LNCAP (cell line): ENCODE data around the gene FTO.

Experiments
- TF ChIP-seq, protein P1 (sequence below): fragments of 450-650 bp; IDR thresholded peaks from 2 replicates; pipeline ENCODE4 v1.5.1; 2017; ENCODE audit warnings: mild to moderate bottlenecking

The FTO gene

DNA sequence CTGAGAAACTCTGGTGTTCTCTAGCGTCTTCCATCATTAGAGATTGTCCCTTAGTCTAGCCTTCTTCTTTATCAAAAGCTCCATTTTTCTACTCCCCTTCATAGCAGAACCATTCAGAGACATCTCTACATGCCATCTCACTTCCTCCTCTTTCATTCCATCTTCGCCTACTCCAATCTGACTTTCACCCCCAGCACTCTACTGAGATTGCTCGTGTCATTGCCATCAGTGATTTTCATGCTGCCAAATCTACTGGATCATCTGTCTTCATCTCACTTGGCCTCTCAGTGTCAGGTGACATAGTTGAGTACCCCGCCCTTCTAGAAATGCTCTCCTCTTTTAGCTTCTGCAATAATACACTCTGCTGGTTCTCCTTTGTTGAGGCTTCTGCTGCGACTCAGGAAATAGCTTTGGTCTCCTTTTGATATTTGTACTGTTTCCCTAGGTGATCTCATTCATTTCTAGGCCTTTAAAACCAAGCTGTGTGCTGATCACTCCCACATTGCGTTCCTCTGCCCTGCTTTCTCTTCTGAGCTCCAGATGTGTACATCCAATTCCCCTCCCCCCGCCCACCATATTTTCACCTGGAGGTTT is 119.1 kb downstream of the FTO start:
- TF ChIP-seq, protein P1, sequence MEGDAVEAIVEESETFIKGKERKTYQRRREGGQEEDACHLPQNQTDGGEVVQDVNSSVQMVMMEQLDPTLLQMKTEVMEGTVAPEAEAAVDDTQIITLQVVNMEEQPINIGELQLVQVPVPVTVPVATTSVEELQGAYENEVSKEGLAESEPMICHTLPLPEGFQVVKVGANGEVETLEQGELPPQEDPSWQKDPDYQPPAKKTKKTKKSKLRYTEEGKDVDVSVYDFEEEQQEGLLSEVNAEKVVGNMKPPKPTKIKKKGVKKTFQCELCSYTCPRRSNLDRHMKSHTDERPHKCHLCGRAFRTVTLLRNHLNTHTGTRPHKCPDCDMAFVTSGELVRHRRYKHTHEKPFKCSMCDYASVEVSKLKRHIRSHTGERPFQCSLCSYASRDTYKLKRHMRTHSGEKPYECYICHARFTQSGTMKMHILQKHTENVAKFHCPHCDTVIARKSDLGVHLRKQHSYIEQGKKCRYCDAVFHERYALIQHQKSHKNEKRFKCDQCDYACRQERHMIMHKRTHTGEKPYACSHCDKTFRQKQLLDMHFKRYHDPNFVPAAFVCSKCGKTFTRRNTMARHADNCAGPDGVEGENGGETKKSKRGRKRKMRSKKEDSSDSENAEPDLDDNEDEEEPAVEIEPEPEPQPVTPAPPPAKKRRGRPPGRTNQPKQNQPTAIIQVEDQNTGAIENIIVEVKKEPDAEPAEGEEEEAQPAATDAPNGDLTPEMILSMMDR: no peak

DNA sequence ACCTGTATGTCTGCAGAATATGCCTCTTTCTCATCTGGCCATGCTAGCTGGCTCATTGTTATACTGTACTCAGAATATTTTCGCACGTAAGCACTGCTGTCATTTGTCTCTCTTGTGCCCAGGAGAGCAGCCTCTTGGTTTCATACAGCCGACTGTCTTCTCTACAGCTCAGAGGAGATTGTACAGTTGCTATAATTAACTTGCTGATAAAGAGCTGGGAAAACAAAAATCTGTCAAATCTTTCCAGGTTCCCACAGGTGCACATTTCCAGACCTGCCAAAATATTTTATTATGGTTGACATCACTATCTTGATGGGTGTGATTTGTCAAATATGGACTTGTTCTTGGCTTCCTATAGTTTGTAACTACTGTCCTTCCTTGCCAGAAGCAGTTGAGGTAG is 122.7 kb downstream of the FTO start:
- TF ChIP-seq, protein P1: no peak

DNA sequence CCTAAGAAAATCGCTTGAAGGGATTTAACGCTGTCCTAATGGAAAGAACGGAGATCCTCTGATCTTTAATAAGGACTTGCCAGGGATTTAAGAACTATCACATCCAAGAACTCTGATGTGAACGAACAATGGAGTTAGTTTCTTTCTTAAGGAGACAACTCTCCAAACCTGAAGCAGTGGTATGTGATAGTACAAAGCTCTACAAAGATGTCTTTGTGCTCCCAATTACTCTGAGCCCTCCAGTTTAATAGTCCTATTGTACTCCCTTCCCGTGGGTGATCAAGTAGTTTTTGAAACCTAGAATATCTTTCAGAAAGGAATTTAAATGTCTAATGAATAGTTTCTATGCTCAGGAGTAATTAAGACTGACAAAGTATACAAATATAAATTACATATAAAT is 123.8 kb downstream of the FTO start:
- TF ChIP-seq, protein P1: no peak

DNA sequence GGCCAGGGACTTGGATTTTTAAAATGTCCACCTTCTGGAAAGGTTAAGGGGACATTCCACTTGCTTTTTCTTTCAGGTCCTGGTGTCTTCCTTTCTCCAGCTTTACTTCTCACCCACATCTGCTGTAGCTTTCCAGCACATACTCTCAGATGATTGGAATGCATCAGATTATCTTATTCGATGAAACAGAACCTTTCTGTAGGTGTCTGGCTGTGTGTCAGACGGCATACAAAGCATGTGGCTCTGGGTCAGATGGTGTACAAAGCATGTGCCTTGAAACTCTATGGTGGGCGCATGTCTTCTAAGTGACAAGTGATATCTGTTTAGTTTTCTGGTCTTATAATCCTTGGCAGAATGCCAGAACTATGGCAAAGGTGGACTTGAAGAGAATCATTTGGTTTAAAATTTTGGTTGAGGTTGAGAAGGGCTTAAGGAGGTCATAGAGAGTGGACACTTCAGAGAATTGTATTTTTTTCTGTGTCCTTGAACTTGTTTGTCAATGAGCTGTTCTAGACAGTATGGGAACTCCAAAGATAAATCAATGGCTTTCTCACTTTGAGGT is 125.3 kb downstream of the FTO start:
- TF ChIP-seq, protein P1: no peak

DNA sequence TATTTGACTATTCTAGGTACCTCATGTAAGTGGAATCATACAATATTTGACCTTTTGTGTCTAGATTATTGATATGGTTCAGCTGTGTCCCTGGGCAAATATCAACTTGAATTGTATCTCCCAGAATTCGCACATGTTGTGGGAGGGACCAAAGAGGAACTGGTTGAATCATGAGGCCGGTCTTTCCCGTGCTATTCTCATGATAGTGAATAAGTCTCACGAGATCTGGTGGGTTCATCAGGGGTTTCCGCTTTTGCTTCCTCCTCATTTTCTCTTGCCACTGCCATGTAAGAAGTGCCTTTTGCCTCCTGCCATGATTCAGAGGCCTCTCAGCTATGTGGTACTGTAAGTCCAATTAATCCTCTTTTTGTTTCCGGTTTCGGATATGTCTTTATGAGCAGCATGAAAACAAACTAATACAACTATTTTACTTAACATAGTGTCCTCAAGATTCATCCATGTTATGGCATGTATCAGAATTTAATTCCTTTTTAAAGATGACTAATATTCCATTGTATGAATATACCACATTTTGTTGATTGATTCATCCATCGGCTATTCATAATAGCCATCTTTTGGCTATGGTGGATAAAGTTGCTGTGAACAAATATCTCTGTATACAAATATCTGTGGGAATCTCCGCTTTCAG is 129.1 kb downstream of the FTO start:
- TF ChIP-seq, protein P1: no peak

DNA sequence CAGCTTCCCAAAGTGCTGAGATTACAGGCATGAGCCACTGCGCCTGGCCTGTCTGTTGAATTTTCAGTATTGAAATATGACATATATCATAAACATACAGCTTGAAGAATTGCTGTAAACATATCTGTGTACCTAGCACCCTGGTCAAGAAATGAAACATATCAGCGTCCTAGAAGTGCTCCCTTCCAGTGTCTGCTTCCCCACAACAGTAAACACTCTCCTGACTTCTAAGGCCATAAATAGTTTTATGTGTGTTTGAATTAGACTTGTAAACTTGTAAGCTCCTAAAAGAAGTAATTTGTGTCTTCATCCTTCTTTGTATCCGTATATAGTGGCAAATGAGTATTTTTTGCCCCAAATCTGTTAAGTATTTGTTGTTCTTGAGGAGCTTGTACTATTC is 132.2 kb downstream of the FTO start:
- TF ChIP-seq, protein P1: no peak

DNA sequence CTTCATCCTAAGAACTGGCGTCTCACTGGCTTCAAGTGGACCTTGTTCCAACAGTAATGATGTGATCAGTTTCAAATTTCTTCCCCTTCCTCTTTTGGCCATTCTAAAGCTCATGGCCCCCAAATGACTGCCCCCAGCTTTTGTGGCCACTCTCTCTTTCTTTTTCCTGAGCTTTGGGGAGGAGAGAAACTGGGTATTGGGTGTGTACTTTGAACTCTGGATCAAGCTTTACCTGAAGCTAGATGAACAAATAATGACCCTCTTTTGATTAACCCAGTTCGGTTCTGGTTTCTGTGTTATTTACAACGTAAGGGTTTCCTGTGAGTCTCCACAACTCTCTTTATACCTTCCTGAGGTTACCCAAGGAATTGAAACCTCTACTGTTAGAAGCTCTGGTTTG is 132.7 kb downstream of the FTO start:
- TF ChIP-seq, protein P1: no peak
